ENCODE measurements around the gene RHOXF1. TPM values are rescaled to one million over a fixed set of nuclear protein-coding genes. Genes with fewer than 3 reads are reported as not detected.
"Not testable (repeated sequence)": the region's sequence is repeated elsewhere in the genome, so short reads cannot be mapped to it uniquely, and the experiment has no call there.

The RHOXF1 gene
- total RNA-seq, 1 experiment from 2014 or later: not detected

- ATAC-seq (no peak), DNase-seq (ENCODE audit: low spot score) (no peak)
- ChIA-PET POLR2A (no interaction called here), CTCF (no interaction called here)
- H3K4me3 Mint-ChIP-seq: no peak overlapping the region
- H3K27ac Mint-ChIP-seq: no peak overlapping the region
- peaks cover 21% of the 10 kb centered on the region; the same call in 1 of the 2 replicates for H3K9me3 Mint-ChIP-seq
- peaks cover 5% of the 10 kb centered on the region for H3K36me3 Mint-ChIP-seq
- no peaks in the 10 kb centered on the region for H3K27me3 Mint-ChIP-seq (ENCODE audit: low read depth)
- no peak for TF ChIP-seq STAT6 (CRISPR knock-in tag; conservative IDR thresholded peaks at IDR 0.05; ENCODE audit: low read depth)
- no peaks in the 10 kb centered on the region for H3K4me1 Mint-ChIP-seq
Measured at GRCh38 chrX:120109378-120109777, 6.3 kb downstream of the RHOXF1 start.

- H3K27me3 Mint-ChIP-seq (ENCODE audit: low read depth); H3K4me1 Mint-ChIP-seq; H3K27ac Mint-ChIP-seq; DNase-seq (ENCODE audit: low spot score); POLR2A ChIA-PET; H3K4me3 Mint-ChIP-seq; ATAC-seq; CTCF ChIA-PET: not testable (repeated sequence)
- H3K36me3 Mint-ChIP-seq: peaks cover 24% of the 10 kb centered on the region
- H3K9me3 Mint-ChIP-seq: peaks cover 38% of the 10 kb centered on the region
Measured at GRCh38 chrX:120104707-120105106, 11.0 kb downstream of the RHOXF1 start.

DNA sequence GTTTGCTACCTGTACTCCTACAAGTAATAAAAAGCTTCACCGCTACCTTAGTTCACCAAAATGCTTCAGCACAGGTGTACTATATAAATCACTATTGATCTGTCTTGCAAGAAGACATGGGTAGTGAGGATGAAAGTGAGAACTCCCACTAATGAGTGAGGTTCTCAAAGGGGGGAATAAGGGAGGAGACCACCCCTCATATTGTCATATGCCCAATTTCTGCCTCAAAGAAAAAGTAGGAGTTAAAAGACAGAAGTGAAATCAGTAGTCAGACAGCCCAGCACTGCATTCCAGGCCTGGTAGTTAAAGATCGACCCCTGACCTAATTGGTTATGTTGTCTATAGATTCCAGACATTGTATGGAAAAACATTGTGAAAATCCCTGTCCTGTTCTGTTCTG, 14.7 kb downstream of the RHOXF1 start:
- peaks cover 24% of the 10 kb centered on the region for H3K36me3 Mint-ChIP-seq
- DNase-seq (ENCODE audit: low spot score); H3K27ac Mint-ChIP-seq; H3K27me3 Mint-ChIP-seq (ENCODE audit: low read depth); POLR2A ChIA-PET; CTCF ChIA-PET; H3K4me1 Mint-ChIP-seq; H3K4me3 Mint-ChIP-seq; ATAC-seq: not testable (repeated sequence)
- H3K9me3 Mint-ChIP-seq: peaks cover 30% of the 10 kb centered on the region

DNA sequence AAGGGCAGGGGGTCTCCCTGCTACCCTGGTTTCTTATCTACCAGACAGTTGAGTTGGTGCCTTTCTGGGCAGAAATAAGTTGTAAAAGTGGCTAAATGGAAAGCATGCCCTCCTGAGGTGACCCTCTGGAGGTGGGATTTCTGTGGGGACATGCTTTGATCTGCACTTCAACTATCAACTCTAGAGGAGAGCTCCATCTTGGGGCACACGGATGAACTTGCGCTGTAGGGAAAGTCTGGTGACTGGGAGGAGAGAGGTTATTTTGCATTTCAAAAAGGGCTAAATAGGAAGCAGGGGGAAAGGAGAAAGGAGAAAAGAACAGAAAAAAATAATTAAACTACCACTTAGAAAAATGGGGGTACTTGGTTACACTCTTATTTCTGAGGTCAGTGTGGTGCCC, 25.5 kb downstream of the RHOXF1 start:
- H3K36me3 Mint-ChIP-seq: no peaks in the 10 kb centered on the region

More for the DNA sequence above, 25.5 kb downstream of the RHOXF1 start:
- H3K4me3 Mint-ChIP-seq: no peak overlapping the region
- H3K27ac Mint-ChIP-seq: 0 out of 2 replicates have a peak overlapping the region, but pooled peaks have one; percentile 33
- POLR2A ChIA-PET: no interaction called here
- ATAC-seq: peak; percentile 82
- peaks cover 30% of the 10 kb centered on the region for H3K4me1 Mint-ChIP-seq
- H3K9me3 Mint-ChIP-seq: no peaks in the 10 kb centered on the region
- DNase-seq (ENCODE audit: low spot score): peak; percentile 18
- CTCF ChIA-PET: interaction anchor here (0.6 to 1.3 kb wide), 10 partner anchors 12 to 185 kb away, joined by 3 to 6 read pairs (median 3); no protein-coding TSS in a partner anchor
- TF ChIP-seq JUN (CRISPR knock-in tag; IDR thresholded peaks at IDR 0.05) (no peak), EMX1 (CRISPR knock-in tag; IDR thresholded peaks at IDR 0.05) (no peak), CREB1 (CRISPR knock-in tag; IDR thresholded peaks at IDR 0.05) (no peak), ZNF512 (CRISPR knock-in tag; IDR thresholded peaks at IDR 0.05; ENCODE audit: borderline replicate concordance) (no peak), ZNF416 (CRISPR knock-in tag; IDR thresholded peaks at IDR 0.05) (no peak), ETV6 (CRISPR knock-in tag; IDR thresholded peaks at IDR 0.05) (no peak), NR1H2 (CRISPR knock-in tag; IDR thresholded peaks at IDR 0.05) (no peak), E2F5 (CRISPR knock-in tag; IDR thresholded peaks at IDR 0.05) (no peak), CBFB (CRISPR knock-in tag; IDR thresholded peaks at IDR 0.05; ENCODE audit: low read depth) (no peak), GTF2I (CRISPR knock-in tag; conservative IDR thresholded peaks at IDR 0.05) (no peak), GABPB1 (CRISPR knock-in tag; IDR thresholded peaks at IDR 0.05) (no peak), AR (CRISPR knock-in tag; IDR thresholded peaks at IDR 0.05) (no peak), PRDM15 (CRISPR knock-in tag; IDR thresholded peaks at IDR 0.05) (no peak)
- TF ChIP-seq, protein P1, sequence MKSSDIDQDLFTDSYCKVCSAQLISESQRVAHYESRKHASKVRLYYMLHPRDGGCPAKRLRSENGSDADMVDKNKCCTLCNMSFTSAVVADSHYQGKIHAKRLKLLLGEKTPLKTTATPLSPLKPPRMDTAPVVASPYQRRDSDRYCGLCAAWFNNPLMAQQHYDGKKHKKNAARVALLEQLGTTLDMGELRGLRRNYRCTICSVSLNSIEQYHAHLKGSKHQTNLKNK (CRISPR knock-in tag; IDR thresholded peaks at IDR 0.05): no peak
- TF ChIP-seq, protein P2, sequence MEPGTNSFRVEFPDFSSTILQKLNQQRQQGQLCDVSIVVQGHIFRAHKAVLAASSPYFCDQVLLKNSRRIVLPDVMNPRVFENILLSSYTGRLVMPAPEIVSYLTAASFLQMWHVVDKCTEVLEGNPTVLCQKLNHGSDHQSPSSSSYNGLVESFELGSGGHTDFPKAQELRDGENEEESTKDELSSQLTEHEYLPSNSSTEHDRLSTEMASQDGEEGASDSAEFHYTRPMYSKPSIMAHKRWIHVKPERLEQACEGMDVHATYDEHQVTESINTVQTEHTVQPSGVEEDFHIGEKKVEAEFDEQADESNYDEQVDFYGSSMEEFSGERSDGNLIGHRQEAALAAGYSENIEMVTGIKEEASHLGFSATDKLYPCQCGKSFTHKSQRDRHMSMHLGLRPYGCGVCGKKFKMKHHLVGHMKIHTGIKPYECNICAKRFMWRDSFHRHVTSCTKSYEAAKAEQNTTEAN (CRISPR knock-in tag; IDR thresholded peaks at IDR 0.05): no peak
- no peaks in the 10 kb centered on the region; the same call in 1 of the 2 replicates for H3K27me3 Mint-ChIP-seq (ENCODE audit: low read depth)
